A549 (cell line): ENCODE measurements around the gene MPHOSPH9. TPM values are rescaled to one million over a fixed set of nuclear protein-coding genes. Genes with fewer than 3 reads are reported as not detected.

ENCODE experiments used
- ATAC-seq, 2 experiments: fragments of 200-7000 bp in 1 of 2; fragments of >200 bp in 1 of 2; cut with Nextera tagmentation in 1 of 2; cut with Tn5 transposase in 1 of 2; 3 replicates each; pipeline versions ENCODE4 v1.8.0 to v1.9.1; 2018 to 2020; ENCODE audit warnings: mild to moderate bottlenecking in 1 of 2, moderate library complexity in 1 of 2
- CTCF ChIA-PET: fragments of 300-600 bp; sonication (Branson Sonifier 250); formaldehyde crosslinking; extraction: SDS; loops from one replicate; lab custom pipeline; 2021; ENCODE audit warnings: antibody characterized with exemption, inconsistent platforms; lab: Yijun Ruan, JAX
- POLR2A ChIA-PET: fragments of 350-600 bp; formaldehyde crosslinking; extraction: SDS; loops from one replicate; lab custom pipeline; 2021; ENCODE audit warnings: antibody characterized with exemption, inconsistent platforms; lab: Yijun Ruan, JAX
- DNase-seq, 2 experiments: peaks; one replicate each; pipeline versions ENCODE4 v3.0.0 to v3.0.0-alpha.2; 2011 to 2016; ENCODE audit warnings: low read depth in 1 of 2, low spot score in 1 of 2
- FAIRE-seq: peaks from 2 replicates; lab custom pipeline; 2011; peaks lifted over from hg19 to GRCh38; lab: Jason Lieb, UNC
- H3K27ac ChIP-seq, 2 experiments: fragments of >200 bp; sonication (Bioruptor Twin); formaldehyde crosslinking; 3 replicates each; pipeline ENCODE4 v1.5.1; 2016 to 2017
- H3K4me1 ChIP-seq: fragments of >200 bp; sonication (Bioruptor Twin); formaldehyde crosslinking; 3 replicates; pipeline ENCODE4 v1.6.1; 2016
- H3K4me2 ChIP-seq: fragments of >200 bp; sonication (Bioruptor Twin); formaldehyde crosslinking; 3 replicates; pipeline ENCODE4 v1.6.1; 2016
- H3K4me3 ChIP-seq: fragments of >200 bp; sonication (Bioruptor Twin); formaldehyde crosslinking; 3 replicates; pipeline ENCODE4 v1.5.1; 2016
- H3K9me3 ChIP-seq: fragments of >200 bp; sonication (Bioruptor Twin); formaldehyde crosslinking; 3 replicates; pipeline ENCODE4 v1.6.1; 2016
- BHLHE40 ChIP-seq: IDR thresholded peaks from 2 replicates; pipeline ENCODE4 v1.6.1; 2012; ENCODE audit warnings: low read depth, low read length, inconsistent platforms
- EHF ChIP-seq: fragments of 250-450 bp; sonication (Bioruptor Pico); IDR thresholded peaks from 2 replicates; pipeline ENCODE4 v1.5.0; 2020; ENCODE audit warnings: mild to moderate bottlenecking
- EHMT2 ChIP-seq: fragments of 200-600 bp; sonication (generic); IDR thresholded peaks from 2 replicates; pipeline ENCODE4 v1.6.1; 2016; ENCODE audit warnings: antibody characterized with exemption, low read depth, mild to moderate bottlenecking, moderate library complexity
- FOSL2 ChIP-seq, 2 experiments: fragments of 450-650 bp in 1 of 2; fragments of >200 bp in 1 of 2; sonication (Bioruptor Twin) in 1 of 2; formaldehyde crosslinking; IDR thresholded peaks; 2 replicates each; pipeline versions ENCODE4 v1.5.0 to v1.6.1; 2016 to 2020; ENCODE audit warnings: mild to moderate bottlenecking in 1 of 2, moderate library complexity in 1 of 2
- FOXS1 ChIP-seq: fragments of 250-450 bp; sonication (Bioruptor Pico); IDR thresholded peaks from 2 replicates; pipeline ENCODE4 v1.5.0; 2020; ENCODE audit warnings: mild to moderate bottlenecking, moderate library complexity
- GATA3 ChIP-seq: IDR thresholded peaks from 2 replicates; pipeline ENCODE4 v1.6.1; 2012; ENCODE audit warnings: borderline replicate concordance
- HDAC2 ChIP-seq: fragments of 200-600 bp; sonication (generic); IDR thresholded peaks from 2 replicates; pipeline ENCODE4 v1.6.1; 2016
- HEYL ChIP-seq: fragments of 250-450 bp; sonication (Bioruptor Pico); IDR thresholded peaks from 2 replicates; pipeline ENCODE4 v1.8.0; 2021; ENCODE audit warnings: mild to moderate bottlenecking, moderate library complexity
- HOXB5 ChIP-seq: fragments of 250-450 bp; sonication (Bioruptor Pico); IDR thresholded peaks from 2 replicates; pipeline ENCODE4 v1.5.0; 2020; ENCODE audit warnings: mild to moderate bottlenecking, moderate library complexity
- JUN ChIP-seq, 2 experiments: fragments of >200 bp; sonication (Bioruptor Twin); formaldehyde crosslinking; IDR thresholded peaks; 2 replicates in 1 of 2; 3 replicates in 1 of 2; pipeline ENCODE4 v1.6.1; 2016 to 2017
- JUNB ChIP-seq: fragments of >200 bp; sonication (Bioruptor Twin); formaldehyde crosslinking; IDR thresholded peaks from 2 replicates; pipeline ENCODE4 v1.6.1; 2016
- KDM1A ChIP-seq: fragments of 200-600 bp; sonication (generic); IDR thresholded peaks from 2 replicates; pipeline ENCODE4 v1.6.1; 2016; ENCODE audit warnings: low read depth, mild to moderate bottlenecking
- MAZ ChIP-seq: fragments of 150-350 bp; IDR thresholded peaks from 2 replicates; pipeline ENCODE4 v1.6.1; 2014; ENCODE audit warnings: antibody characterized with exemption, low read depth, low read length, borderline replicate concordance
- MYC ChIP-seq: IDR thresholded peaks from 2 replicates; pipeline ENCODE4 v1.6.1; 2012; ENCODE audit warnings: mild to moderate bottlenecking, inconsistent platforms, low read length, improper control_type of control experiment, borderline replicate concordance
- NPAS2 ChIP-seq: fragments of 250-450 bp; sonication (Bioruptor Pico); IDR thresholded peaks from 2 replicates; pipeline ENCODE4 v1.8.0; 2022; ENCODE audit warnings: mild to moderate bottlenecking, moderate library complexity, borderline replicate concordance
- PHF8 ChIP-seq: fragments of 200-600 bp; sonication (generic); IDR thresholded peaks from 2 replicates; pipeline ENCODE4 v1.6.1; 2016; ENCODE audit warnings: low read depth, mild to moderate bottlenecking, antibody characterized with exemption, moderate library complexity, borderline replicate concordance
- RFX5 ChIP-seq: fragments of 450-650 bp; IDR thresholded peaks from 2 replicates; pipeline ENCODE4 v1.7.1; 2014; ENCODE audit warnings: antibody characterized with exemption, mild to moderate bottlenecking, moderate library complexity
- SMC3 ChIP-seq: fragments of >200 bp; sonication (Bioruptor Twin); formaldehyde crosslinking; IDR thresholded peaks from 3 replicates; pipeline ENCODE4 v1.6.1; 2018; ENCODE audit warnings: inconsistent platforms
- TP53 ChIP-seq: fragments of 250-450 bp; sonication (Bioruptor Pico); IDR thresholded peaks from 2 replicates; pipeline ENCODE4 v1.5.0; 2021; ENCODE audit warnings: mild to moderate bottlenecking, moderate library complexity
- ZSCAN20 ChIP-seq: fragments of 250-450 bp; sonication (Bioruptor Pico); IDR thresholded peaks from 2 replicates; pipeline ENCODE4 v1.8.0; 2022; ENCODE audit warnings: mild to moderate bottlenecking, moderate library complexity
- WGBS: methylation state at CpG from one replicate; pipeline ENCODE4 v1.1.6; 2017; ENCODE audit errors: missing lambda C conversion rate; 5-methylcytosine and 5-hydroxymethylcytosine counted together
- polyA plus RNA-seq, 4 experiments: library from polyadenylated mRNA; depleted of rRNA in 3 of 4; stranded (reverse); fragments of >200 nt; fragmentation: RNase III in 1 of 4; extraction: RNeasy Plus Mini Kit Qiagen cat#74134 plus additional on column Dnase treatment in 1 of 4; gene quantifications; 2 replicates in 3 of 4; 3 replicates in 1 of 4; pipeline ENCODE4 v1.2.3, GENCODE V29; 2011 to 2017
- TF ChIP-seq, protein P1 (sequence below): fragments of 200-600 bp; sonication (generic); IDR thresholded peaks from 2 replicates; pipeline ENCODE4 v1.6.1; 2016; ENCODE audit warnings: antibody characterized with exemption, mild to moderate bottlenecking, moderate library complexity
- TF ChIP-seq, protein P2 (sequence below): fragments of 450-650 bp; IDR thresholded peaks from 2 replicates; pipeline ENCODE4 v1.6.1; 2014; ENCODE audit warnings: antibody characterized with exemption
- TF ChIP-seq, protein P3 (sequence below): fragments of >200 bp; sonication (Bioruptor Twin); formaldehyde crosslinking; IDR thresholded peaks from 2 replicates; pipeline ENCODE4 v1.6.1; 2016
- TF ChIP-seq, protein P4 (sequence below): fragments of >200 bp; sonication (Bioruptor Twin); formaldehyde crosslinking; IDR thresholded peaks from 3 replicates; pipeline ENCODE4 v1.5.1; 2016
- TF ChIP-seq, protein P5 (sequence below): fragments of 150-350 bp; IDR thresholded peaks from 2 replicates; pipeline ENCODE4 v1.6.1; 2014; ENCODE audit warnings: low read depth, mild to moderate bottlenecking, low read length
- TF ChIP-seq, protein P6 (sequence below): IDR thresholded peaks from 2 replicates; pipeline ENCODE4 v1.6.1; 2012; ENCODE audit warnings: low read depth, borderline replicate concordance

MPHOSPH9 gene
- polyA plus RNA-seq, 2 of the 4 experiments (the other 2 are of a cell fraction) = 31.0 to 74.9 TPM

DNA sequence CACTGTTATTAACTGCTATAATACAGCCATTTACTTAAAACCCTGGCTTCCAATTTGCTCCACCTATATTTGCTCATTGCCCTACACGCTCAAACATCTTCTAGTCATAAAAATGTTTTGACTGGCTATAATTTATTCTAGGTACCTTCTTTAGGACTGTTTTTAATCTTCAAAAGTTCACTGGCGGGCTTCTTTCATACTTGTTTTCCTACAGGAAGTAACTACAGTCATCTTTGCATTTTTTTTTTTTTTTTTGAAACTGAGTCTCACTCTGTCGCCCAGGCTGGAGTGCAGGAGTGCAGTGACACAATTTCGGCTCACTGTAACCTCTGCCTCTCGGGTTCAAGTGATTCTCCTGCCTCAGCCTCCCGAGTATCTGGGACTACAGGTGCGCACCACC is 32.5 kb downstream of the MPHOSPH9 start:
- FAIRE-seq (no peak), ATAC-seq (no peak), DNase-seq (no peak)
- CTCF ChIA-PET = interaction anchor here (0.9 kb wide), 1 partner anchor 37 kb away, joined by 6 read pairs; no protein-coding TSS in a partner anchor
- Histone ChIP-seq H3K4me2 (no peak overlapping the region), H3K4me1 (no peaks in the 10 kb centered on the region), H3K4me3 (no peak overlapping the region), H3K27ac (no peak overlapping the region), H3K9me3 (no peaks in the 10 kb centered on the region)
- POLR2A ChIA-PET = no interaction called here
- TF ChIP-seq PHF8 (no peak), FOXS1 (CRISPR knock-in tag) (no peak), HDAC2 (no peak), GATA3 (no peak), MYC (no peak), NPAS2 (no peak), RFX5 (no peak), JUNB (no peak), HOXB5 (no peak), MAZ (no peak), BHLHE40 (no peak)
- TF ChIP-seq, protein P1, sequence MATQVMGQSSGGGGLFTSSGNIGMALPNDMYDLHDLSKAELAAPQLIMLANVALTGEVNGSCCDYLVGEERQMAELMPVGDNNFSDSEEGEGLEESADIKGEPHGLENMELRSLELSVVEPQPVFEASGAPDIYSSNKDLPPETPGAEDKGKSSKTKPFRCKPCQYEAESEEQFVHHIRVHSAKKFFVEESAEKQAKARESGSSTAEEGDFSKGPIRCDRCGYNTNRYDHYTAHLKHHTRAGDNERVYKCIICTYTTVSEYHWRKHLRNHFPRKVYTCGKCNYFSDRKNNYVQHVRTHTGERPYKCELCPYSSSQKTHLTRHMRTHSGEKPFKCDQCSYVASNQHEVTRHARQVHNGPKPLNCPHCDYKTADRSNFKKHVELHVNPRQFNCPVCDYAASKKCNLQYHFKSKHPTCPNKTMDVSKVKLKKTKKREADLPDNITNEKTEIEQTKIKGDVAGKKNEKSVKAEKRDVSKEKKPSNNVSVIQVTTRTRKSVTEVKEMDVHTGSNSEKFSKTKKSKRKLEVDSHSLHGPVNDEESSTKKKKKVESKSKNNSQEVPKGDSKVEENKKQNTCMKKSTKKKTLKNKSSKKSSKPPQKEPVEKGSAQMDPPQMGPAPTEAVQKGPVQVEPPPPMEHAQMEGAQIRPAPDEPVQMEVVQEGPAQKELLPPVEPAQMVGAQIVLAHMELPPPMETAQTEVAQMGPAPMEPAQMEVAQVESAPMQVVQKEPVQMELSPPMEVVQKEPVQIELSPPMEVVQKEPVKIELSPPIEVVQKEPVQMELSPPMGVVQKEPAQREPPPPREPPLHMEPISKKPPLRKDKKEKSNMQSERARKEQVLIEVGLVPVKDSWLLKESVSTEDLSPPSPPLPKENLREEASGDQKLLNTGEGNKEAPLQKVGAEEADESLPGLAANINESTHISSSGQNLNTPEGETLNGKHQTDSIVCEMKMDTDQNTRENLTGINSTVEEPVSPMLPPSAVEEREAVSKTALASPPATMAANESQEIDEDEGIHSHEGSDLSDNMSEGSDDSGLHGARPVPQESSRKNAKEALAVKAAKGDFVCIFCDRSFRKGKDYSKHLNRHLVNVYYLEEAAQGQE = no peak
- TF ChIP-seq, protein P2, sequence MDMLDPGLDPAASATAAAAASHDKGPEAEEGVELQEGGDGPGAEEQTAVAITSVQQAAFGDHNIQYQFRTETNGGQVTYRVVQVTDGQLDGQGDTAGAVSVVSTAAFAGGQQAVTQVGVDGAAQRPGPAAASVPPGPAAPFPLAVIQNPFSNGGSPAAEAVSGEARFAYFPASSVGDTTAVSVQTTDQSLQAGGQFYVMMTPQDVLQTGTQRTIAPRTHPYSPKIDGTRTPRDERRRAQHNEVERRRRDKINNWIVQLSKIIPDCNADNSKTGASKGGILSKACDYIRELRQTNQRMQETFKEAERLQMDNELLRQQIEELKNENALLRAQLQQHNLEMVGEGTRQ = no peak
- TF ChIP-seq, protein P3, sequence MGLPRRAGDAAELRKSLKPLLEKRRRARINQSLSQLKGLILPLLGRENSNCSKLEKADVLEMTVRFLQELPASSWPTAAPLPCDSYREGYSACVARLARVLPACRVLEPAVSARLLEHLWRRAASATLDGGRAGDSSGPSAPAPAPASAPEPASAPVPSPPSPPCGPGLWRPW = no peak
- WGBS = 95% methylated on average over 7 of the region's 7 CpGs

DNA sequence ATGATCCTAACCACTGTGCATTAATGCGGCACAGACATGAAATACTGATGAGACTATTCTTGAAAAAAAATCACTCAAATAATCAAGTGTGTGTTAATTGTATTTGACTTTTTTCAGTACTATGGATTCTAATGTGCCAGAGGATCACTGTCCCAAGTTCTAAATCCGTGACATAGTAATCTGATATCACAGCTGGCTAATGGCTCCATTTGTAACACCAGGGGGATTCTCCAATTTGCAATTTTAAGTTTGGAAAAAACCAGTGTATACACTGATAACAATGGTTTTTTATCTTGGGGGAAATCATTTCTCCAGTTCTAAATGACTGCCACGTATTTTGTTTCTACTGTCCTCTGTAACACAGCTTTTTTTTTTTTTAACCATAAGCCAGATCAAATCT is 33.0 kb downstream of the MPHOSPH9 start:
- TF ChIP-seq KDM1A (no peak), HEYL (CRISPR knock-in tag) (no peak), ZSCAN20 (CRISPR knock-in tag) (no peak), FOSL2 (IDR thresholded peaks at IDR 0.05) (no peak), FOSL2 (CRISPR knock-in tag; IDR thresholded peaks at IDR 0.05) (no peak), SMC3 (no peak), MYC (no peak), EHF (CRISPR knock-in tag) (no peak), JUN (IDR thresholded peaks at IDR 0.05) (no peak), TP53 (CRISPR knock-in tag) (no peak), EHMT2 (no peak)
- TF ChIP-seq, protein P4, sequence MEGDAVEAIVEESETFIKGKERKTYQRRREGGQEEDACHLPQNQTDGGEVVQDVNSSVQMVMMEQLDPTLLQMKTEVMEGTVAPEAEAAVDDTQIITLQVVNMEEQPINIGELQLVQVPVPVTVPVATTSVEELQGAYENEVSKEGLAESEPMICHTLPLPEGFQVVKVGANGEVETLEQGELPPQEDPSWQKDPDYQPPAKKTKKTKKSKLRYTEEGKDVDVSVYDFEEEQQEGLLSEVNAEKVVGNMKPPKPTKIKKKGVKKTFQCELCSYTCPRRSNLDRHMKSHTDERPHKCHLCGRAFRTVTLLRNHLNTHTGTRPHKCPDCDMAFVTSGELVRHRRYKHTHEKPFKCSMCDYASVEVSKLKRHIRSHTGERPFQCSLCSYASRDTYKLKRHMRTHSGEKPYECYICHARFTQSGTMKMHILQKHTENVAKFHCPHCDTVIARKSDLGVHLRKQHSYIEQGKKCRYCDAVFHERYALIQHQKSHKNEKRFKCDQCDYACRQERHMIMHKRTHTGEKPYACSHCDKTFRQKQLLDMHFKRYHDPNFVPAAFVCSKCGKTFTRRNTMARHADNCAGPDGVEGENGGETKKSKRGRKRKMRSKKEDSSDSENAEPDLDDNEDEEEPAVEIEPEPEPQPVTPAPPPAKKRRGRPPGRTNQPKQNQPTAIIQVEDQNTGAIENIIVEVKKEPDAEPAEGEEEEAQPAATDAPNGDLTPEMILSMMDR = no peak
- TF ChIP-seq, protein P5, sequence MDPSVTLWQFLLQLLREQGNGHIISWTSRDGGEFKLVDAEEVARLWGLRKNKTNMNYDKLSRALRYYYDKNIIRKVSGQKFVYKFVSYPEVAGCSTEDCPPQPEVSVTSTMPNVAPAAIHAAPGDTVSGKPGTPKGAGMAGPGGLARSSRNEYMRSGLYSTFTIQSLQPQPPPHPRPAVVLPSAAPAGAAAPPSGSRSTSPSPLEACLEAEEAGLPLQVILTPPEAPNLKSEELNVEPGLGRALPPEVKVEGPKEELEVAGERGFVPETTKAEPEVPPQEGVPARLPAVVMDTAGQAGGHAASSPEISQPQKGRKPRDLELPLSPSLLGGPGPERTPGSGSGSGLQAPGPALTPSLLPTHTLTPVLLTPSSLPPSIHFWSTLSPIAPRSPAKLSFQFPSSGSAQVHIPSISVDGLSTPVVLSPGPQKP = no peak
- TF ChIP-seq, protein P2 = no peak
- TF ChIP-seq, protein P6, sequence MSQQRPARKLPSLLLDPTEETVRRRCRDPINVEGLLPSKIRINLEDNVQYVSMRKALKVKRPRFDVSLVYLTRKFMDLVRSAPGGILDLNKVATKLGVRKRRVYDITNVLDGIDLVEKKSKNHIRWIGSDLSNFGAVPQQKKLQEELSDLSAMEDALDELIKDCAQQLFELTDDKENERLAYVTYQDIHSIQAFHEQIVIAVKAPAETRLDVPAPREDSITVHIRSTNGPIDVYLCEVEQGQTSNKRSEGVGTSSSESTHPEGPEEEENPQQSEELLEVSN = no peak
- Histone ChIP-seq H3K4me3 (no peak overlapping the region), H3K4me2 (no peak overlapping the region), H3K27ac (no peak overlapping the region), H3K4me1 (no peaks in the 10 kb centered on the region), H3K9me3 (no peaks in the 10 kb centered on the region)
- POLR2A ChIA-PET = interaction anchor here (1.7 kb wide), 1 partner anchor 33 kb away, joined by 4 read pairs; the partner anchor contains the start of gene MPHOSPH9
- WGBS = 93% methylated on average over 3 of the region's 3 CpGs
- DNase-seq (no peak), ATAC-seq (no peak), FAIRE-seq (no peak)
- CTCF ChIA-PET = interaction anchor here (1.2 kb wide), 1 partner anchor 162 kb away, joined by 3 read pairs; no protein-coding TSS in a partner anchor
